Measurements from ENCODE around the gene RBKS. TPM values are rescaled to one million over a fixed set of nuclear protein-coding genes. Genes with fewer than 3 reads are reported as not detected.

RBKS gene
- total RNA-seq, 1 donor from 2014 or later, result 2.0 TPM

- DNase-seq (ENCODE audit: low read depth), result peak; percentile 78
Observed at GRCh38 chr2:27800856-27801255, 89.3 kb downstream of the RBKS start.

DNA sequence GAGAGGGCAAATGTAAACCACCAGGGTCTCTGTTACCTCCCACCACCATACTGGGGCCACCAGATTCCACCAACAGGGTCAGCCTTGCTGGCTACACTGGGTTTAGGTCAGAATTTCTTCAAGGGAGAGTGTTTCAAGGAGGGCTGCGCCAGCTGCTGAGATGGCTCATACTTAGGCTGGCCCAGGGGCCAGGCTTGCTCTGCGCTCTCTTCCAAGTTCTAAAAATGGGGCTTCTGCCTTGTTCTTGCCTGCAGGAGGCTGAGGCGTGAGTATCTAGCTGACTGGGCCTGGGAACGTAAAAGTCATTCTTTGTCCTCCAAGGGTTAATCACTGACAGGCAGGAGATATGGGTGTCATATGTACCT lies 90.6 kb downstream of the RBKS start:
- no peak for DNase-seq (ENCODE audit: low read depth)

GRCh38 chr2:27798948-27799645 lies 91.1 kb downstream of the RBKS start:
- DNase-seq (ENCODE audit: low read depth), result peak; percentile 99

- no peak for DNase-seq (ENCODE audit: low read depth)
Observed at GRCh38 chr2:27798486-27798885, 91.7 kb downstream of the RBKS start.

GRCh38 chr2:27797841-27798240 lies 92.3 kb downstream of the RBKS start:
- no peak for DNase-seq (ENCODE audit: low read depth)

DNA sequence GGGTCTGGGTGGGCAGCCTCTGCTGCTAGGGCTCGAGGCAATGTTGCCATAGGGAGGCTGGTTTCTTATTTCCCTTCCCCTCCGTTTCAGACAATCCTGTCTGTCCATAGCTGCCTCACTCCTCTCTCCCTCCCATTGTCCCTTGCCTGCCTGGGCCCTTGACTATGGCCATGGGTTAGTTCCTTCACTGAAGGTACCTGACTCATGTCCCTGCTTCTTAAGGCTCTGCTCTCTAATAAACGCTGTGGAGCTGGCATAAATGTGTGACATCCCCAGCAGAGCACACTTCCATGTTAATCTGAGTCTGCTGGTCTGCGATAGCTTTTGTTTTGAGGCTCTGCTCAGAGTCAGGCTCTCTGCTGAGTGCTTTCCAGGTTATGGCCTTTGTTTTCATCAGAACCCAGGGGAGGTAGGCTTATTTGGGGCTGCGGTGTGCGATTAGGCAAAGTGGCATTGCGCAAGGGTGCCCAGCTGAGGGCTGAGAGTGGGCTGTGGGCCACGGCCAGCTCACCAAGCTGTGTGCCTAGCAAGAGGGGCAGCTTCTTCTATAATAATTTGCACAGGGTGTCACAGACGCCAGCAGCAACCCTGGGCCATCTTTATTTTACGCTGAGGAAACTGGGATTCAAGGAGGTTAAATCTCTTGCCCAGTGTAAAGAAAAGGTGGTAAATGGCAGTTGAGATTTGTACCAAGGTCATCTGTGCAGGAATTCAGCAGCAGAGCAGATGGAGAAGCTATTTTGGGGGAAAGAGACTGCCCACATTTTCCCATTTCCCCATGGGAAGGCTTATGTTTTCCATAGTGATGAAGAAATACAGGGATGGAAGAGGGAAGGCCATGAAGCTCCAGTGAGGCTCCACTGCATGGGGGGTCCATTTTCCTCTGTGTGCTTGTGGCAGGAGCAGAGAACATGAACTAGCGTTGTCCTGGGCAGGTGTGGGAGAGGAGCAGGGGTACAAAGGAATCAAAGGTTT lies 93.1 kb downstream of the RBKS start:
- peak; percentile 28 for DNase-seq (ENCODE audit: low read depth)

GRCh38 chr2:27795868-27796277 lies 94.3 kb downstream of the RBKS start:
- peak; percentile 79 for DNase-seq (ENCODE audit: low read depth)

DNA sequence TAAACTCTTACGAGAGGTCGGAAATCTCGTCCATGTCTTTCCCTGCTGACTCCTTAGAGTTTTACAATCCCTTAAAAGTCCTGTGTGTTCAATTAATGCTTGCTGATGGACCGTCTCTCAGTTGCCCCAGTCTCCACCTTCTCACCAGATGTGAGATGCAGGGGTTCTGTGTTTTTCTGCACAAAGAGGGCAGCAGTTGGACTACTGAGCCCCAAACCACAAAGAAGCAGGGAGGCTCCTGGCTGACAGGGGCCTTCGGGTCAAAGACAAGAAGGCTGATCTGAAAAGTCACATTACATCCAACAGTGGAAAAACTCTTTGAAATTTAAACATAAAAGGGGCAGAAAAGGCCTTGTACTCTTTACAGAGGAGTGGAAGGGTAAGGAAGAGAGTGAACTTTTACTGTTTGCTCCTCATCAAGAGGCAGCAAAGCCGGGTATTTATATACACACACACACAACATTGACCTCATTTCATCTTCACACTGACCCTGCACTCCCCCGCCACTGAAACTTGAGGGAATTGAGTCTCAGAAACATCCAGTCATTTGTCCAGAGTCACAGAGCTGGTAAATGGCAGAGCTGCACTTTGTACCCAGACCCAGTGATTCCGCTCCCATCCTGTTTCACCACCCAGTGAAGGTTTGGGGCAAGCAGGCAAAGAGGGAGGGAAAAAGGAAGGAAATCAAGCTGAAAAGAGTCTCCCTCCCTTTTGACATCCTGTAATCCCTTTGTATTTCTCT lies 94.9 kb downstream of the RBKS start:
- peak; percentile 10 for DNase-seq (ENCODE audit: low read depth)

DNA sequence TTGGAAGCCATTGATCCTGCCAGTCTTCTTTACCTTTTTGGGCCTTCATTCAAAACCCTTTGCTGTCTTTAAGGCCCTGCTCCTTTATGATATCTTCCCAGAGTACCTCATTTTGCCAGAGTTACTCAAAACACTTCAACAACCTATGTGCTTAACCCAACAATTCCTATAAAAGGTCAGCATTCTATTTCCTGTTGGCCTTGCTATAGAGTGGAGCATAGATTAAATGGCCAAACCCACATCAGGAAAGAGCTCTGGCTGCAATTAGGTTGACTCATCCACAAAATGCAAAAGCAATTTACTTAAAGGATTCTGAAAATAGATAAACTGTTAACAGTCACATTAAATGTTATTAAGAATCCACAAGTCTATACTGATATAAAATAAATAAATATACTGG lies 97.4 kb downstream of the RBKS start:
- no peak for DNase-seq (ENCODE audit: low read depth)

DNA sequence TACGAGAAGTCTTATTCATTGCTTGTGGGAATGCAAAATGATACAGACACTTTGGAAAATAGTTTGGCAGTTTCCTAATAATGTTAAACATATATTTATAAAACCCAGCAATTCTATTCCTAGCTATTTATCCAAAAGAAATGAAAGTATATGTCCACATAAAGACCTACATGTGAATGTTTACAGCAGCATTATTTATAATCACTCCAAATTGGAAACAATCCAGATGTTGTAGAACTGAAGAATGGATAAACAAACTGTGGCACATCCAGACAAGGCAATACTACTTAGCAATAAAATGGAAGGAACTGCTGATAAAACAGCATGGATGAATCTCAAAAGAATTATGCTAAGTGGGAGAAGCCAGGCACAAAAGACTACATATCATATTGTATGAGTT lies 99.4 kb downstream of the RBKS start:
- DNase-seq (ENCODE audit: low read depth), result no peak

GRCh38 chr2:27782701-27783100 lies 107.5 kb downstream of the RBKS start:
- DNase-seq (ENCODE audit: low read depth), result no peak

DNA sequence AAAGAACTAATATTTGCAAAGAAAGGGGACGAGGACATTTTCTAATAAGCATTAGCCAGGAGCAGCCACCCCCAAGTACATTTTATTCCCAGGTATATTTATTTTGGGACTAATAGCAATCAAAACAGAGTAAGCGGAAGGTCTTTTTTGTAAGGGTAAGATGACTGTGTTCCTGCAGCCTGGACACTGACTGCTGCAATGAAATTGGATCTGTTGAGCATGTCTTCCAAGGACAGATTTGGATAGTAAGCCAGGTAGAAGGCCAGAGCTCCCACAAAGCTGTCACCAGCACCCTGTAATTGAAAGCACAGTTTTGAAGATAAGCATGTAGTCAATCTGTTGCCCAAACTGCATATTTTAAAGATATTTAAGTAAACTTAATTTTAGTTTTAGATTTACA lies 108.7 kb downstream of the RBKS start:
- no peak for DNase-seq (ENCODE audit: low read depth)

DNA sequence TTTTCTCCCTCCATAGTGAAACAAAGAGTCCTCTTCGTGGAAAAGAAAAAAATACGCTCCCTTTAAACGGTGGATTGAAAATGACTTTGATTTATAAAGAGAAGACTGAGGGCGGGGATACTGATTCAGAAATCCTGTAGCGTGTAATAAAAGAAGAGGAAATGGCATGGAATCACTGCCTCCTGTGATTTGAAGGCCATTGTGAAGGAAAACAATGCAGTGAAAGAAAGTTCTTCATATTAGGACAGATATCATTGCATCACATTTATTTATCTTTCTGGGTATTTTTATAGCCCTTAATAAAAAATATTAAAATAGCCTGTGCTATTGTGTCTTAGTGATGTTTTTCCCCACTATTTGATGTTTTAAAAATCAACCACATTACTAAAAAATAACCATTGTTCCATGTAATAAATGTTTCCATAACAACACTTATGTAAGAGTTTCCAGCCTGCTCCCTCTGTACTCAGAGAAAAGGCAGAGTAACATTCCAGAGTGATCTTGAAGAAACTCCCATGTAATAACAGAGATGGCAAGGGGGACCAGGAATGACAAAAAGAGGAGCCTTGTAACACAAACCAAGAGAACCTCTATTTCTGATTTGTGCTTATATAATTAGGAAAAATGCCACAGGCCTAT lies 110.7 kb downstream of the RBKS start:
- no peak for DNase-seq (ENCODE audit: low read depth)

DNA sequence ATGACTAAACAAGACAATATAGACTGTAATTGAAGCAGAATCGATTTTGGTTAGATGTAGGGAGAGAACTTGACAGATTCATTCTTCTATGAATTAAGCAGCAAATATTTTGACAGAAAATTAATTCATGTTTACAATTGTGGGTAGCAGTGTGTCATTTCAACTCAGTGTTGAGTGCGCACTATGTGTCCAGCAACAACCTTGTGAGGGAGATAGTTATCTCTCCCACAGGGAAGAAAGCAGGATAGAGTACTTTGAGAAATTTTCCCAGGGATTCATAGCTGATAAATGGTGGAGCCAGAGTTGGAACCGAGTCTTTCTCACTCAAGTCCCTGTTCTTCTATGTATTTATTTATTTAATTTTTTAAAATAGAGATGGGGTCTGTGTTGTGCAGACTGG lies 113.5 kb downstream of the RBKS start:
- no peak for DNase-seq (ENCODE audit: low read depth)

GRCh38 chr2:27776097-27776496 lies 114.1 kb downstream of the RBKS start:
- DNase-seq (ENCODE audit: low read depth), result peak; percentile 54

DNA sequence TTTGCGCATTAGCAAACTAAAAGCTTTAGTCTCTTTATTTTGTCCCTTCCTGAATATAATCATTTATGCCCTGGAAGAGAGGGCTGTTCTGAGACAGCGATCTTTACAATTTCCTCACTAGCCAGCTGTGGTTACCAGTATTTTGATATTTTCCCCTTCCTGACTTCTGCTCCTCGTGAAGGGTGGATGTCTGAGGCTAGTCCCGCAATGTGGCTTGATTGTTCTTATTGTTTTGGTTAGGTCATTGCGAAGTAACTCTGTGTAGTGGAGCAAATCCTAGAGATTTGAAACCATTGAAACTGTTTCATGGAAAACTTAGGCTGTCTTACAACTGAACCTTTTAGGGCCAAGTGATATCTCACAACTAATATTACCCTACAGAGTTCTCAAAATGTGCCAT lies 116.2 kb downstream of the RBKS start:
- no peak for DNase-seq (ENCODE audit: low read depth)

DNA sequence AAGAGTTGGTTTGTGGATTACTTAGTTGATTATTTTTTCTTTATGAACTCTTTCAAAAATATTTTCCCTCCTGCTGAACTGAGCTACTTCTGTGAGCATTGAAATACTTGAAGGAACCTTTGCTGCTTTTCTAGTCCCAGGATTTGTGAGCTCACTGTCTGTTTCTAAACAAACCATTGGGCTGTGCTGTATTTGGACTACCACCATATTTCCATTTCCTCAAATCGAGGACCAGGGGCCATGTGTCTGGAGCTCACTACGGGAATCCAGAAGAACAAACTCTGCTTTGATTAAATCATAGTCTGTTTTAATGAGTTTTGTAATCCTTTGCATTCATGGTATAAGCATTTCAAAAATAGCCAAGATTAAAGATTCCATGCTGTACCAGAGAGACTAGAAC lies 117.4 kb downstream of the RBKS start:
- DNase-seq (ENCODE audit: low read depth), result no peak

DNA sequence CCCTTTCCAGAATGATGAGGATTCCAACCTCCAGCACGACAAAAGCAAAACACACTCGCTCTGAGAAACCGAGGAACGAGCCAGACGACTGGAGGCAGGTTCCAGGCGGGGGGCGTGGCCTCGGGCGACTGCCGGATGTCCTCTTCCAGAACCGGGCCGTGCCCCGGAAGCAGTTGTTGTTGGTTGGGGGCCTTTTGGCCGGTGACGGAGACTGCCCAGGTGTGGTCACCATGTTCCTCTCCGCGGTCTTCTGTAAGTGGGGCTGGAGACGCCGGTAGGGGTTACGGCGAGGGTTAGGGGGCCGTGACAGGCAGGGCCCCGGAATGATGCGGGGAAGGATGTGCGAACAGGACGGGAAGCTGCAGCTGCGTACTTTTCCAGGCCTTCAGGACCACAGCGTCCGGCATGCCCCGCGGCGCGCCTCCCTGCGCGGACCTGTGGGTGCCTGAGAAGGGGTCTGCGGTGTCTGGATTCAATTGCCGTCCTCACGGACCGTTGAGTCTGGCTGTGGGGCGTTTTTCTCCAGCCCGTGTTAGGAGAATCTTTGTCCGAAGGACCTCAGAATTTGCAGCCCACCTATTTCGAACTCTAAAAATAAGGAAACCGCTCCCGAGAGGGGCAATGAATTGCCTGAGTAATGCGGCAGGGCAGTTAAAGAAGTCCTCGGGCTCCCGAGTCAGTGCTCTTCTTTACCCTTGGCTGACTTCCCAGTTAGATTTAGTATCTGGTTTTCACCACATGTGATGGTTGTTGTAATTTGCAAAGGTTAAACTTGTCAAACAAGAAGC lies 118.4 kb downstream of the RBKS start, which contains the start of gene MRPL33:
MRPL33 (plus strand) TSS at position 172 of the 788 bp plus-strand sequence; CDS start at position 231, 59 bp downstream.
- peak; percentile 94 for DNase-seq (ENCODE audit: low read depth)

GRCh38 chr2:27771202-27771547 lies 119.0 kb downstream of the RBKS start:
- no peak for DNase-seq (ENCODE audit: low read depth)

GRCh38 chr2:27766287-27766661 lies 123.9 kb downstream of the RBKS start:
- no peak for DNase-seq (ENCODE audit: low read depth)
